Astrocyte of the spinal cord (primary cell): ENCODE results near the gene RBM14.
A peak's percentile ranks its signal among the peaks of the same experiment; 100 is the strongest.
"Not testable (repeated sequence)": the region's sequence is repeated elsewhere in the genome, so short reads cannot be mapped to it uniquely, and the experiment has no call there.

ENCODE experiments used
- DNase-seq: peaks from one replicate; pipeline ENCODE4 v3.0.0; 2011; ENCODE audit warnings: low read depth, low spot score
- H3K4me3 ChIP-seq: 2 replicates; pipeline ENCODE4 v1.5.1; 2011; ENCODE audit warnings: low read depth, mild to moderate bottlenecking, low read length, moderate library complexity
- CTCF ChIP-seq: IDR thresholded peaks from 2 replicates; pipeline ENCODE4 v1.5.1; 2012; ENCODE audit warnings: low read depth, mild to moderate bottlenecking, low read length, inconsistent platforms
- in situ Hi-C: cut with HindIII; loops from 2 replicates; pipeline ENCODE4 v1.10.0; 2017; ENCODE audit warnings: low sequenced_read_pairs

RBM14 gene

GRCh38 chr11:66598993-66599392 is 17.4 kb upstream of the RBM14 start:
- no peak for DNase-seq
- no peak for TF ChIP-seq CTCF
- no peak overlapping the region for H3K4me3 ChIP-seq
- in situ Hi-C loops, result no loop called here

GRCh38 chr11:66600219-66600618 is 16.2 kb upstream of the RBM14 start:
- no peak for DNase-seq
- TF ChIP-seq CTCF, result no peak
- in situ Hi-C loops, result no loop called here
- H3K4me3 ChIP-seq, result no peak overlapping the region

- in situ Hi-C loops, result no loop called here
- no peak for TF ChIP-seq CTCF
- no peak overlapping the region for H3K4me3 ChIP-seq
- DNase-seq, result peak; percentile 49
These were observed 15.7 kb upstream of the RBM14 start for GRCh38 chr11:66600631-66601233.

- no peak overlapping the region for H3K4me3 ChIP-seq
- DNase-seq, result no peak
- in situ Hi-C loops, result no loop called here
- no peak for TF ChIP-seq CTCF
These were observed 13.4 kb upstream of the RBM14 start for GRCh38 chr11:66603072-66603471.

- no peak overlapping the region for H3K4me3 ChIP-seq
- no peak for DNase-seq
- no peak for TF ChIP-seq CTCF
- in situ Hi-C loops, result no loop called here
These were observed 12.3 kb upstream of the RBM14 start for GRCh38 chr11:66604155-66604554.

GRCh38 chr11:66606608-66607007 is 9.8 kb upstream of the RBM14 start:
- in situ Hi-C loops, H3K4me3 ChIP-seq: not testable (repeated sequence)

GRCh38 chr11:66607126-66607834 is 9.2 kb upstream of the RBM14 start:
- in situ Hi-C loops, result no loop called here

More at GRCh38 chr11:66606608-66607007, 9.8 kb upstream of the RBM14 start:
- DNase-seq, result not testable (repeated sequence)

More at GRCh38 chr11:66607126-66607834, 9.2 kb upstream of the RBM14 start:
- H3K4me3 ChIP-seq, result no peak overlapping the region
- no peak for TF ChIP-seq CTCF
- peak; percentile 89 for DNase-seq
